IMR-90 (cell line): ENCODE results near the gene DDC. TPM values are rescaled to one million over a fixed set of nuclear protein-coding genes. Genes with fewer than 3 reads are reported as not detected.

Source experiments
- ATAC-seq: fragments of 200-7000 bp; cut with Tn5 transposase; 2 replicates; pipeline ENCODE4 v1.9.1; 2020; ENCODE audit warnings: low read depth, mild to moderate bottlenecking, moderate library complexity
- BruUV-seq: library from RNA; stranded (reverse); fragments of 400-500 nt; replicated peaks from 2 replicates; lab custom pipeline; 2021; lab: Mats Ljungman, UMichigan
- CTCF ChIA-PET: fragments of 300-600 bp; formaldehyde crosslinking; extraction: SDS; loops from one replicate; lab custom pipeline; 2021; ENCODE audit warnings: antibody characterized with exemption; lab: Yijun Ruan, JAX
- POLR2A ChIA-PET: fragments of 300-600 bp; sonication (Branson Sonifier 250); formaldehyde crosslinking; loops from one replicate; lab custom pipeline; 2022; ENCODE audit warnings: antibody characterized with exemption; ENCODE audit not compliant: unreplicated experiment; lab: Charles Lee
- DNase-seq: peaks from one replicate; pipeline ENCODE4 v3.0.0; 2013
- H2AFZ ChIP-seq: replicated peaks from 2 replicates; pipeline ENCODE3; 2013; ENCODE audit warnings: low read length, mild to moderate bottlenecking; ENCODE audit not compliant: poor library complexity
- H2AK5ac ChIP-seq: 2 replicates; pipeline ENCODE4 v1.6.1; 2013; ENCODE audit warnings: low read depth, low read length, inconsistent platforms
- H2AK9ac ChIP-seq: replicated peaks from 2 replicates; pipeline ENCODE3; 2013; ENCODE audit warnings: mild to moderate bottlenecking, low read depth, low read length, moderate library complexity; ENCODE audit not compliant: poor library complexity
- H2BK120ac ChIP-seq: 2 replicates; pipeline ENCODE4 v1.6.1; 2013; ENCODE audit warnings: low read depth, low read length, inconsistent platforms
- H2BK15ac ChIP-seq: 3 replicates; pipeline ENCODE4 v1.6.1; 2013; ENCODE audit warnings: low read depth, low read length, inconsistent platforms
- H2BK20ac ChIP-seq: 2 replicates; pipeline ENCODE4 v1.6.1; 2013; ENCODE audit warnings: low read depth, mild to moderate bottlenecking, inconsistent platforms, low read length, moderate library complexity
- H2BK5ac ChIP-seq: 2 replicates; pipeline ENCODE4 v1.6.1; 2013; ENCODE audit warnings: mild to moderate bottlenecking, low read depth, low read length, inconsistent platforms; ENCODE audit not compliant: poor library complexity, severe bottlenecking
- H3K14ac ChIP-seq: replicated peaks from 2 replicates; pipeline ENCODE4 v1.6.1; 2013; ENCODE audit warnings: low read depth, low read length, inconsistent platforms
- H3K18ac ChIP-seq: 2 replicates; pipeline ENCODE4 v1.6.1; 2013; ENCODE audit warnings: low read depth, low read length, control low read depth
- H3K23ac ChIP-seq: 2 replicates; pipeline ENCODE4 v1.6.1; 2013; ENCODE audit warnings: low read depth, low read length, inconsistent platforms
- H3K27ac ChIP-seq: 2 replicates; pipeline ENCODE4 v1.5.1; 2013; ENCODE audit warnings: mild to moderate bottlenecking, control low read depth, low read length; ENCODE audit not compliant: insufficient read depth
- H3K27me3 ChIP-seq: 2 replicates; pipeline ENCODE4 v1.6.1; 2013; ENCODE audit warnings: low read length; ENCODE audit not compliant: control insufficient read depth, insufficient read depth
- H3K36me3 ChIP-seq: 2 replicates; pipeline ENCODE4 v1.6.1; 2013; ENCODE audit warnings: low read length, mixed read lengths; ENCODE audit not compliant: control insufficient read depth, insufficient read depth
- H3K4ac ChIP-seq: 2 replicates; pipeline ENCODE4 v1.6.1; 2013; ENCODE audit warnings: low read depth, low read length, inconsistent platforms
- H3K4me1 ChIP-seq: 2 replicates; pipeline ENCODE4 v1.6.1; 2013; ENCODE audit warnings: low read length, mixed read lengths; ENCODE audit not compliant: control insufficient read depth, insufficient read depth
- H3K4me2 ChIP-seq: 2 replicates; pipeline ENCODE4 v1.6.1; 2013; ENCODE audit warnings: low read depth, mild to moderate bottlenecking, control low read depth, low read length, moderate library complexity
- H3K4me3 ChIP-seq: 2 replicates; pipeline ENCODE4 v1.5.1; 2013; ENCODE audit warnings: low read depth, mild to moderate bottlenecking, control low read depth, low read length, moderate library complexity; ENCODE audit not compliant: insufficient read depth
- H3K56ac ChIP-seq: 2 replicates; pipeline ENCODE4 v1.6.1; 2013; ENCODE audit warnings: low read length, inconsistent platforms; ENCODE audit not compliant: insufficient read depth; ENCODE audit errors: extremely low read depth
- H3K79me1 ChIP-seq, 2 experiments: 2 replicates each; pipeline ENCODE4 v1.6.1; 2013; ENCODE audit warnings: low read length in 2 of 2, inconsistent platforms in 1 of 2, low read depth in 1 of 2
- H3K9ac ChIP-seq: 2 replicates; pipeline ENCODE4 v1.6.1; 2013; ENCODE audit warnings: low read depth, low read length, control low read depth
- H3K9me1 ChIP-seq: 2 replicates; pipeline ENCODE4 v1.6.1; 2013; ENCODE audit warnings: low read length, inconsistent platforms; ENCODE audit not compliant: insufficient read depth
- H3K9me3 ChIP-seq: 2 replicates; pipeline ENCODE4 v1.6.1; 2013; ENCODE audit warnings: low read length; ENCODE audit not compliant: control insufficient read depth, insufficient read depth
- H4K20me1 ChIP-seq: 2 replicates; pipeline ENCODE4 v1.6.1; 2013; ENCODE audit warnings: low read length, inconsistent platforms; ENCODE audit not compliant: insufficient read depth
- H4K5ac ChIP-seq: 2 replicates; pipeline ENCODE4 v1.6.1; 2013; ENCODE audit warnings: mild to moderate bottlenecking, low read depth, low read length, control low read depth
- H4K8ac ChIP-seq, 2 experiments: 2 replicates each; pipeline ENCODE4 v1.6.1; 2013; ENCODE audit warnings: low read depth in 2 of 2, low read length in 2 of 2, control low read depth in 1 of 2, inconsistent platforms in 1 of 2
- H4K91ac ChIP-seq: 2 replicates; pipeline ENCODE4 v1.6.1; 2013; ENCODE audit warnings: low read depth, low read length, inconsistent platforms; ENCODE audit not compliant: insufficient read depth
- BHLHE40 ChIP-seq: fragments of 150-350 bp; IDR thresholded peaks from 2 replicates; pipeline ENCODE4 v1.6.1; 2016; ENCODE audit warnings: mild to moderate bottlenecking, low read depth, low read length
- CEBPB ChIP-seq: IDR thresholded peaks from 2 replicates; pipeline ENCODE4 v1.6.1; 2012; ENCODE audit warnings: low read depth, low read length, improper control_type of control experiment
- CHD1 ChIP-seq: IDR thresholded peaks from 2 replicates; pipeline ENCODE4 v1.6.1; 2012; ENCODE audit warnings: low read depth, low read length, improper control_type of control experiment
- FOS ChIP-seq: fragments of 150-350 bp; IDR thresholded peaks from 2 replicates; pipeline ENCODE4 v1.6.1; 2016; ENCODE audit warnings: low read depth, low read length
- MXI1 ChIP-seq: IDR thresholded peaks from 2 replicates; pipeline ENCODE4 v1.6.1; 2012; ENCODE audit warnings: low read depth, mild to moderate bottlenecking, low read length, moderate library complexity, borderline replicate concordance
- NFE2L2 ChIP-seq: fragments of 150-350 bp; IDR thresholded peaks from 2 replicates; pipeline ENCODE4 v1.6.1; 2016; ENCODE audit warnings: low read depth, mild to moderate bottlenecking, low read length
- POLR2A ChIP-seq: IDR thresholded peaks from 2 replicates; pipeline ENCODE4 v1.6.1; 2012; ENCODE audit warnings: mild to moderate bottlenecking, low read depth, low read length
- RCOR1 ChIP-seq: IDR thresholded peaks from 2 replicates; pipeline ENCODE4 v1.6.1; 2012; ENCODE audit warnings: mild to moderate bottlenecking, low read length, improper control_type of control experiment; ENCODE audit not compliant: insufficient replicate concordance
- RFX5 ChIP-seq: IDR thresholded peaks from 2 replicates; pipeline ENCODE4 v1.8.0; 2012; ENCODE audit warnings: low read depth, mild to moderate bottlenecking, low read length, moderate library complexity
- SMC3 ChIP-seq: fragments of 150-350 bp; IDR thresholded peaks from 2 replicates; pipeline ENCODE4 v1.6.1; 2016; ENCODE audit warnings: low read depth, mild to moderate bottlenecking, antibody characterized with exemption, low read length, moderate library complexity
- USF2 ChIP-seq: fragments of 150-350 bp; IDR thresholded peaks from 2 replicates; pipeline ENCODE4 v1.6.1; 2017; ENCODE audit warnings: mild to moderate bottlenecking, antibody characterized with exemption, low read length, low read depth
- WGBS, 2 experiments: methylation state at CpG; one replicate each; pipeline versions ENCODE4 v1.1.5 to v1.1.7; 2013; ENCODE audit warnings: missing lambda C conversion rate in 2 of 2; ENCODE audit not compliant: insufficient read length in 1 of 2; ENCODE audit errors: extremely low coverage in 2 of 2; 5-methylcytosine and 5-hydroxymethylcytosine counted together
- dilution Hi-C: fragments of 300-500 bp; cut with HindIII; formaldehyde crosslinking; loops from one replicate; pipeline ENCODE4 v1.14.3; 2018; ENCODE audit warnings: low sequenced_read_pairs; ENCODE audit not compliant: unreplicated experiment
- in situ Hi-C: fragments of 300-500 bp; cut with MboI; formaldehyde crosslinking; loops from 3 replicates; pipeline ENCODE4 v1.14.3; 2019; ENCODE audit warnings: low sequenced_read_pairs, inconsistent platforms, mixed read lengths
- intact Hi-C: fragments of 100-400 bp; cut with micrococcal nuclease; formaldehyde crosslinking; loops from 2 replicates; pipeline ENCODE4 v1.10.0; 2022
- polyA plus RNA-seq, 3 experiments: library from polyadenylated mRNA; depleted of rRNA; stranded (reverse); fragments of >200 nt; gene quantifications; 2 replicates each; pipeline ENCODE4 v1.2.3, GENCODE V29; 2012; ENCODE audit warnings: low replicate concordance in 1 of 3
- total RNA-seq: library from RNA; depleted of rRNA; stranded (reverse); fragments of >200 nt; gene quantifications from 2 replicates; pipeline ENCODE4 v1.2.3, GENCODE V29; 2012
- TF ChIP-seq, protein P1 (sequence below): fragments of 150-350 bp; IDR thresholded peaks from 2 replicates; pipeline ENCODE4 v1.6.1; 2016; ENCODE audit warnings: low read depth, mild to moderate bottlenecking, low read length, moderate library complexity, borderline replicate concordance
- TF ChIP-seq, protein P2 (sequence below): conservative IDR thresholded peaks from 2 replicates; pipeline ENCODE4 v1.5.1; 2012; ENCODE audit warnings: mild to moderate bottlenecking, low read depth, low read length, improper control_type of control experiment

DDC gene
- total and polyA plus RNA-seq, 2 of the 4 experiments (the other 2 are of a cell fraction): not detected

GRCh38 chr7:50552139-50552538 lies 13.1 kb downstream of the DDC start:
- intact Hi-C loops: no loop called here
- H3K56ac ChIP-seq: no peak overlapping the region

More at GRCh38 chr7:50552139-50552538, 13.1 kb downstream of the DDC start:
- BruUV-seq: no TSS peak
- DNase-seq (no peak), ATAC-seq (no peak)
- H3K4ac ChIP-seq: no peak overlapping the region
- H3K9me1 ChIP-seq: no peaks in the 10 kb centered on the region
- dilution Hi-C loops: no loop called here
- in situ Hi-C loops: no loop called here
- no peaks in the 10 kb centered on the region for H3K9me3 ChIP-seq
- WGBS, 2 experiments: 29% methylated on average over 1 of the region's 4 CpGs; no CpG with 5 or more reads in 1 of the 2 experiments
- no peak overlapping the region for H3K9ac ChIP-seq
- H3K4me1 ChIP-seq: no peaks in the 10 kb centered on the region
- no peaks in the 10 kb centered on the region for H3K36me3 ChIP-seq
- ChIA-PET POLR2A (no interaction called here), CTCF (no interaction called here)
- H2BK20ac ChIP-seq: no peak overlapping the region
- no peak overlapping the region for H2AK5ac ChIP-seq
- H3K18ac ChIP-seq: no peak overlapping the region
- H4K5ac ChIP-seq: no peak overlapping the region
- no peak overlapping the region for H3K14ac ChIP-seq
- H4K20me1 ChIP-seq: no peaks in the 10 kb centered on the region
- H4K91ac ChIP-seq: no peak overlapping the region
- H3K23ac ChIP-seq: no peak overlapping the region
- TF ChIP-seq USF2 (no peak), CHD1 (no peak), NFE2L2 (no peak), SMC3 (no peak), CEBPB (no peak), BHLHE40 (no peak), RFX5 (no peak), RCOR1 (no peak), FOS (no peak), POLR2A (no peak), MXI1 (no peak)
- TF ChIP-seq, protein P1, sequence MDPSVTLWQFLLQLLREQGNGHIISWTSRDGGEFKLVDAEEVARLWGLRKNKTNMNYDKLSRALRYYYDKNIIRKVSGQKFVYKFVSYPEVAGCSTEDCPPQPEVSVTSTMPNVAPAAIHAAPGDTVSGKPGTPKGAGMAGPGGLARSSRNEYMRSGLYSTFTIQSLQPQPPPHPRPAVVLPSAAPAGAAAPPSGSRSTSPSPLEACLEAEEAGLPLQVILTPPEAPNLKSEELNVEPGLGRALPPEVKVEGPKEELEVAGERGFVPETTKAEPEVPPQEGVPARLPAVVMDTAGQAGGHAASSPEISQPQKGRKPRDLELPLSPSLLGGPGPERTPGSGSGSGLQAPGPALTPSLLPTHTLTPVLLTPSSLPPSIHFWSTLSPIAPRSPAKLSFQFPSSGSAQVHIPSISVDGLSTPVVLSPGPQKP: no peak
- TF ChIP-seq, protein P2, sequence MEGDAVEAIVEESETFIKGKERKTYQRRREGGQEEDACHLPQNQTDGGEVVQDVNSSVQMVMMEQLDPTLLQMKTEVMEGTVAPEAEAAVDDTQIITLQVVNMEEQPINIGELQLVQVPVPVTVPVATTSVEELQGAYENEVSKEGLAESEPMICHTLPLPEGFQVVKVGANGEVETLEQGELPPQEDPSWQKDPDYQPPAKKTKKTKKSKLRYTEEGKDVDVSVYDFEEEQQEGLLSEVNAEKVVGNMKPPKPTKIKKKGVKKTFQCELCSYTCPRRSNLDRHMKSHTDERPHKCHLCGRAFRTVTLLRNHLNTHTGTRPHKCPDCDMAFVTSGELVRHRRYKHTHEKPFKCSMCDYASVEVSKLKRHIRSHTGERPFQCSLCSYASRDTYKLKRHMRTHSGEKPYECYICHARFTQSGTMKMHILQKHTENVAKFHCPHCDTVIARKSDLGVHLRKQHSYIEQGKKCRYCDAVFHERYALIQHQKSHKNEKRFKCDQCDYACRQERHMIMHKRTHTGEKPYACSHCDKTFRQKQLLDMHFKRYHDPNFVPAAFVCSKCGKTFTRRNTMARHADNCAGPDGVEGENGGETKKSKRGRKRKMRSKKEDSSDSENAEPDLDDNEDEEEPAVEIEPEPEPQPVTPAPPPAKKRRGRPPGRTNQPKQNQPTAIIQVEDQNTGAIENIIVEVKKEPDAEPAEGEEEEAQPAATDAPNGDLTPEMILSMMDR: no peak
- no peak overlapping the region for H2BK5ac ChIP-seq
- H2AFZ ChIP-seq: no peak overlapping the region
- no peak overlapping the region for H3K4me3 ChIP-seq
- no peak overlapping the region for H2AK9ac ChIP-seq
- H3K27ac ChIP-seq: no peak overlapping the region
- H2BK15ac ChIP-seq: no peak overlapping the region
- no peaks in the 10 kb centered on the region for H3K79me1 ChIP-seq
- H3K27me3 ChIP-seq: no peaks in the 10 kb centered on the region; the same call in none of the 2 replicates
- no peak overlapping the region for H4K8ac ChIP-seq
- no peak overlapping the region for H3K4me2 ChIP-seq
- H2BK120ac ChIP-seq: no peak overlapping the region
